Prostate gland (tissue), 2 donors: ENCODE measurements around the gene RHOBTB1. TPM values are rescaled to one million over a fixed set of nuclear protein-coding genes. Genes with fewer than 3 reads are reported as not detected.

Experiments used
- DNase-seq: peaks from one replicate; pipeline ENCODE4 v3.0.0-alpha.2; 2019; ENCODE audit warnings: low spot score
- H3K27ac ChIP-seq, 2 donors: fragments of 200-600 bp; sonication (generic); 2 replicates each; pipeline ENCODE4 v1.5.1; 2017 to 2019
- H3K27me3 ChIP-seq: fragments of 200-600 bp; sonication (generic); replicated peaks from 2 replicates; pipeline ENCODE4 v1.5.1; 2019; ENCODE audit not compliant: insufficient read depth
- H3K36me3 ChIP-seq, 2 donors: fragments of 200-600 bp; sonication (generic); 1 replicate in 1 of 2; 2 replicates in 1 of 2; pipeline versions ENCODE4 v1.5.1 to v1.8.1; 2017 to 2019
- H3K4me1 ChIP-seq: fragments of 200-600 bp; sonication (generic); replicated peaks from 2 replicates; pipeline ENCODE4 v1.5.1; 2019
- H3K4me3 ChIP-seq, 2 donors: fragments of 200-600 bp; sonication (generic); 2 replicates each; pipeline ENCODE4 v1.5.1; 2017 to 2019
- H3K9me3 ChIP-seq: fragments of 200-600 bp; sonication (generic); 2 replicates; pipeline ENCODE4 v1.5.1; 2017
- POLR2A ChIP-seq: fragments of 450-650 bp; IDR thresholded peaks from one replicate; pipeline ENCODE4 v1.6.1; 2016; ENCODE audit warnings: antibody characterized with exemption, mild to moderate bottlenecking
- POLR2AphosphoS5 ChIP-seq: sonication (generic); formaldehyde crosslinking; IDR thresholded peaks from one replicate; pipeline ENCODE4 v1.6.1; 2017; ENCODE audit warnings: antibody characterized with exemption
- WGBS: methylation state at CpG from one replicate; pipeline ENCODE4 v1.1.5; 2018; 5-methylcytosine and 5-hydroxymethylcytosine counted together
- intact Hi-C: fragments of 100-400 bp; cut with DNase I; formaldehyde crosslinking; loops from one replicate; pipeline ENCODE4 v1.14.2; 2022
- total RNA-seq, 2 donors: library from RNA; depleted of rRNA; stranded (reverse); fragments of >200 nt; gene quantifications; one replicate each; pipeline ENCODE4 v1.1.0, GENCODE V29; 2016
- TF ChIP-seq, protein P1 (sequence below), 4 experiments: fragments of 200-600 bp in 2 of 4; fragments of 450-650 bp in 2 of 4; sonication (generic) in 2 of 4; IDR thresholded peaks; 1 replicate in 3 of 4; 2 replicates in 1 of 4; pipeline ENCODE4 v1.5.1; 2016 to 2019; ENCODE audit warnings: antibody characterized with exemption in 4 of 4, mild to moderate bottlenecking in 2 of 4, moderate library complexity in 2 of 4

Gene RHOBTB1
- total RNA-seq, 2 donors from 2014 or later: 4.9 to 28.9 TPM

DNA sequence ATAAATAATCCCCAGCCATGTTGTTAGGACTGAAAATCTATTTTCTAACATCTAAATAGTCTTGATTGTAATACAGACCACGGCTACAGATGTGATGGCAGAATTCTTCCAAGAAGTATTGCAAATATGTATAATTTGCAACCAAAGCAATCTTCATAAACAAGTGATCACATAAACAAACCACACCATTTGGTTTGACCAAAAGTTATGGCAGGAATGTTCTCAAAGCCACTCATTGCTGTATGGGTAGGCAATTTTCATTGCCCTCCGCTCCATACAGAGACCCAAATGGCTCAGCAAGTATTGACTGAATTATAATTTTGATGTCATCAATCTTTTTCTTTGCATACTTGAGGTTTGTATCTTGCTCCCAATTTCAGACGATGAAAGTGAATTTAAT lies 19.0 kb upstream of the RHOBTB1 start:
- no peak overlapping the region for H3K4me3 ChIP-seq
- DNase-seq: no peak
- intact Hi-C loops: loop anchor here (10.0 kb wide), 2 partner anchors 202 to 322 kb away; no protein-coding TSS in a partner anchor
- no peak overlapping the region for H3K27ac ChIP-seq
- no peaks in the 10 kb centered on the region for H3K36me3 ChIP-seq
- no peaks in the 10 kb centered on the region for H3K27me3 ChIP-seq
- TF ChIP-seq POLR2A (no peak), POLR2AphosphoS5 (no peak)
- TF ChIP-seq, protein P1, sequence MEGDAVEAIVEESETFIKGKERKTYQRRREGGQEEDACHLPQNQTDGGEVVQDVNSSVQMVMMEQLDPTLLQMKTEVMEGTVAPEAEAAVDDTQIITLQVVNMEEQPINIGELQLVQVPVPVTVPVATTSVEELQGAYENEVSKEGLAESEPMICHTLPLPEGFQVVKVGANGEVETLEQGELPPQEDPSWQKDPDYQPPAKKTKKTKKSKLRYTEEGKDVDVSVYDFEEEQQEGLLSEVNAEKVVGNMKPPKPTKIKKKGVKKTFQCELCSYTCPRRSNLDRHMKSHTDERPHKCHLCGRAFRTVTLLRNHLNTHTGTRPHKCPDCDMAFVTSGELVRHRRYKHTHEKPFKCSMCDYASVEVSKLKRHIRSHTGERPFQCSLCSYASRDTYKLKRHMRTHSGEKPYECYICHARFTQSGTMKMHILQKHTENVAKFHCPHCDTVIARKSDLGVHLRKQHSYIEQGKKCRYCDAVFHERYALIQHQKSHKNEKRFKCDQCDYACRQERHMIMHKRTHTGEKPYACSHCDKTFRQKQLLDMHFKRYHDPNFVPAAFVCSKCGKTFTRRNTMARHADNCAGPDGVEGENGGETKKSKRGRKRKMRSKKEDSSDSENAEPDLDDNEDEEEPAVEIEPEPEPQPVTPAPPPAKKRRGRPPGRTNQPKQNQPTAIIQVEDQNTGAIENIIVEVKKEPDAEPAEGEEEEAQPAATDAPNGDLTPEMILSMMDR (IDR thresholded peaks at IDR 0.05): no peak
- H3K9me3 ChIP-seq: no peaks in the 10 kb centered on the region
- peaks cover 4% of the 10 kb centered on the region for H3K4me1 ChIP-seq
- 69% methylated on average over 3 of the region's 3 CpGs for WGBS

DNA sequence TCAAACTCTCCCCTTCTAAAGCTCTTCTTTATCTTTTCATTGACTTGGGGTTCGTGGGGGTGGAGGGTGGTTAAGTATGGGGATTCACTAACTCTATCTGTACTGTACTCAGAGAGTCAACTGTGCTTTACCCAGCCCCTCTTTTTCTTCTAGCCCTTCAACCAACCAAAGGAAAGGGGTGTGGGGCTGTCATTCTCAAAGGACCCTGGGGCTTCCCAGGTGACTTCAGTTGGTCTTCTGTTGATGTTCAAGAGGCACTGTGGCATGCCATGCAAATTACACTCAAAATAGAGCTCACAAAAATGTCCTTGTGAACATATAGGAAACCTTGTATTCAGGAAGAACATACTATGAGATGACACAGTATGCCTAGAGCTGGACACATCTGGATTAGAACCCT lies 16.9 kb upstream of the RHOBTB1 start:
- Histone ChIP-seq H3K27ac (no peak overlapping the region), H3K9me3 (no peaks in the 10 kb centered on the region), H3K4me3 (no peak overlapping the region), H3K36me3 (no peaks in the 10 kb centered on the region), H3K27me3 (no peaks in the 10 kb centered on the region), H3K4me1 (no peaks in the 10 kb centered on the region)
- 89% methylated on average over 1 of the region's 1 CpG for WGBS
- TF ChIP-seq, protein P1 (IDR thresholded peaks at IDR 0.05): no peak
- TF ChIP-seq POLR2A (no peak), POLR2AphosphoS5 (no peak)
- intact Hi-C loops: loop anchor here (10.0 kb wide), 2 partner anchors 204 to 324 kb away; no protein-coding TSS in a partner anchor
- no peak for DNase-seq

DNA sequence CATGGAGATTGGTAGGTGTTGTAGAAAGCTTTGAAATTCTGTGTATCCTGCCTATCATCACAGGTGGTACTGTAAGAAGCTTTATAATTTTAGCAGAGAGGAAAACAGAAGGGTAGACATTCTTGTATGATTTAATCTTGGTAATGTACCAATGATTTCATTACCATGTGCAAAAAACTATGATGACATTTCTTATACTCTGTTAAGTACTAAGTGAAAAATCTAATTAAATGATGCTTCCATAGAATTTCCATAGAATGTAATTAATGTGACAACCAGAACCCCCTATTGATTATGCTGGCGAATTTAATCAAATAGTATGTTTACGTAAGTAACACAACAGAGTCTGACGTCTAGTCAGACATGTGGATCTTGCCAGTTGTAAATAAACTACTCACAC lies 16.0 kb upstream of the RHOBTB1 start:
- intact Hi-C loops: loop anchor here (10.0 kb wide), 2 partner anchors 205 to 325 kb away; no protein-coding TSS in a partner anchor
- Histone ChIP-seq H3K36me3 (no peaks in the 10 kb centered on the region), H3K4me3 (no peak overlapping the region), H3K27ac (no peak overlapping the region), H3K27me3 (no peaks in the 10 kb centered on the region), H3K9me3 (no peaks in the 10 kb centered on the region), H3K4me1 (no peaks in the 10 kb centered on the region)
- no peak for DNase-seq
- WGBS: 89% methylated on average over 3 of the region's 3 CpGs
- TF ChIP-seq POLR2AphosphoS5: no peak

DNA sequence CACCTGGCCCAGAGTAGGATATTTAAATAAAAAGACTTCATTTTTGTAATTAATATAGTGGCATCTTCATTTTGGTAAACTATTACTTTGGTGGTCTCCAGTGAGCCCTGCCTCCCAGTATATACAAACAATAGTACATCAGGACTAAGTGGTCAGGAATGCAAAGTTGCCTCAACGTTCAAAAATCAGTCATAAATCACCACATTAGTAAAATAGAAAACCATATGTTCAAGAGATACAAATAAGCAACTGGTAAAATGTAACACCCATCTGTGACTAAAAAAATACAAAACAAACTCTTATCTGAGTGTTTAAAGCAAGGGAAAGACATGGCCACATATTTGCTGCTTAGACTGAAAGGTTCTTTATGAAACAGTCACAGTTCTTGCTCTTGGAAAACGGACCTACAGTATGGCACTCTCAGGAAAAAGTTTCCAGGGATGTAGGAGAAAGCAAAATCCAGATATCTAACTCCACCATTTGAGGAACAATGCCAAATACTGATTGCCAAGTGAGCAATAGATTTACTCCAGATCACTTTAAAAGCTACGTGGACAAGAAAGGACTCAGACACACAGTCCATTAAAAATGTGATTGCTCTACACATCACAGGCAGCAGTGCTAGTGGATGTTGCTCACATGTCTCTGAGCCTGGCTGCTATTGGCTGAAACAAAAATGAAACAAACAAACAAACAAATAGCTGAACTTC lies 15.1 kb upstream of the RHOBTB1 start:
- no peaks in the 10 kb centered on the region for H3K27me3 ChIP-seq
- no peaks in the 10 kb centered on the region for H3K9me3 ChIP-seq
- H3K4me1 ChIP-seq: no peaks in the 10 kb centered on the region
- H3K27ac ChIP-seq: no peak overlapping the region
- no peaks in the 10 kb centered on the region for H3K36me3 ChIP-seq
- TF ChIP-seq POLR2A (no peak), POLR2AphosphoS5 (no peak)
- TF ChIP-seq, protein P1 (IDR thresholded peaks at IDR 0.05): no peak
- 40% methylated on average over 3 of the region's 3 CpGs for whole genome bisulfite sequencing
- DNase-seq: no peak
- H3K4me3 ChIP-seq: no peak overlapping the region
- intact Hi-C loops: no loop called here

DNA sequence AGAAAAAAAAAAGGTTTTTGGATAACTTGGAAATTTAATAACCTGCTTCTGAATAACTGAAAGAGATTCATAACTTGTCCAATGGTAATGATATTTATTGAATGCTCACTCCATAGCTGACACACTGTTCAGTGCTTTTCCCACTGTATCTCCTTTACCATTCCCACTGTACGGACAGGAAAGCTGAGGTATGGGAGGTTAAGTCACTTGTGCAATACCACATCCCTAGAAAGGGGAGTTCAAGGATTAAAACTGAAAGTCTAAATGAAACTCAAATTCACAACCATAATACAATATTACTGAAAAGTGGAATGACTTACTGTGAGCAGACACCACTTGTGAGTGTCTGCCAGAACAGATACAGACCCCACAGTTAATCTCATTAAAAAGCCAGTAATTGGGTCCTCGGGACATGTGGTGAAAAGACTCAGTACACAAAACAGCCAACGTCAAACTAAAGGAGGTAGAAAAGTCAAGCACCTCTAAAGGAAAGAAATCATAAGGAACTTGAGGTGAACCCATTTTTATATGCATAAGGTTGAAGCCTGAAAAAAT lies 13.8 kb upstream of the RHOBTB1 start:
- Histone ChIP-seq H3K27ac (no peak overlapping the region), H3K4me1 (no peaks in the 10 kb centered on the region), H3K36me3 (no peaks in the 10 kb centered on the region), H3K9me3 (no peaks in the 10 kb centered on the region), H3K27me3 (no peaks in the 10 kb centered on the region), H3K4me3 (no peak overlapping the region)
- no peak for TF ChIP-seq POLR2A
- no peak for TF ChIP-seq POLR2AphosphoS5
- TF ChIP-seq, protein P1 (IDR thresholded peaks at IDR 0.05): no peak
- intact Hi-C loops: no loop called here
- 69% methylated on average over 3 of the region's 3 CpGs for WGBS
- DNase-seq: no peak
